Left ventricle myocardium inferior (tissue), 1 donor: ENCODE measurements around the gene AUTS2. TPM values are rescaled to one million over a fixed set of nuclear protein-coding genes. Genes with fewer than 3 reads are reported as not detected.
A peak's percentile ranks its signal among the peaks of the same experiment; 100 is the strongest.

Experiments used
- DNase-seq: peaks from one replicate; pipeline ENCODE4 v3.0.0-alpha.2; 2020
- H3K27ac ChIP-seq: fragments of 200-600 bp; replicated peaks from 2 replicates; pipeline ENCODE4 v1.8.0; 2021
- H3K27me3 ChIP-seq: fragments of 200-600 bp; 2 replicates; pipeline ENCODE4 v1.8.0; 2021; ENCODE audit warnings: low read depth
- H3K36me3 ChIP-seq: fragments of 200-600 bp; 2 replicates; pipeline ENCODE4 v1.8.0; 2021
- H3K4me1 ChIP-seq: fragments of 200-600 bp; 2 replicates; pipeline ENCODE4 v1.8.0; 2021
- H3K4me3 ChIP-seq: fragments of 200-600 bp; 2 replicates; pipeline ENCODE4 v1.8.0; 2021; ENCODE audit warnings: mild to moderate bottlenecking, moderate library complexity
- H3K9me3 ChIP-seq: fragments of 200-600 bp; replicated peaks from 2 replicates; pipeline ENCODE4 v1.8.0; 2021
- intact Hi-C: fragments of 100-400 bp; cut with micrococcal nuclease; formaldehyde crosslinking; loops from one replicate; pipeline ENCODE4 v1.11.0; 2022
- total RNA-seq: library from RNA; stranded (reverse); fragmentation: NEBNext Ultra II Directional; extraction: Animal tissue kit (Norgen Biotek cat#: 25700); gene quantifications from one replicate; pipeline ENCODE4 v1.2.1, GENCODE V29; 2021
- TF ChIP-seq, protein P1 (sequence below): fragments of 200-600 bp; IDR thresholded peaks from 2 replicates; pipeline ENCODE4 v1.8.0; 2021; ENCODE audit warnings: antibody characterized with exemption, mild to moderate bottlenecking, borderline replicate concordance
- donor health status: DM: no; HTN: yes; CAD: no; lungs with severe emphysema.

The AUTS2 gene
- total RNA-seq, 1 donor from 2014 or later = 10.5 TPM

DNA sequence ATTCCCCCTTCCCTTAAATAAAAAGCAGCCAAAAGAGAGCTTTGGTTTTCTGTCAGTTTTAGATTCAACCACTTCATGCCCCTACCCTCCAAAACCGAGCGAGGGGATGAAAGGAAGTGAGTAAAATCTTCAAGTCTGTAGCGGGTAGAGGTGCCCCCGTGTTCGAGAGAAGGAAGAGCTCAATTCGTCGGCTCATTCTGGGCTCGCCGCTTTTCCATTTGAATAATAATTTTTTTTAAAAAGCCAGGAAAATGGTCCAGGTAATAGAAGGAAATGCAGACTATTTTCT is 1097.5 kb downstream of the AUTS2 start:
- intact Hi-C loops = loop anchor here (5.0 kb wide), 1 partner anchor 653 kb away; no protein-coding TSS in a partner anchor
- H3K9me3 ChIP-seq = no peaks in the 10 kb centered on the region
- no peaks in the 10 kb centered on the region for H3K27me3 ChIP-seq

DNA sequence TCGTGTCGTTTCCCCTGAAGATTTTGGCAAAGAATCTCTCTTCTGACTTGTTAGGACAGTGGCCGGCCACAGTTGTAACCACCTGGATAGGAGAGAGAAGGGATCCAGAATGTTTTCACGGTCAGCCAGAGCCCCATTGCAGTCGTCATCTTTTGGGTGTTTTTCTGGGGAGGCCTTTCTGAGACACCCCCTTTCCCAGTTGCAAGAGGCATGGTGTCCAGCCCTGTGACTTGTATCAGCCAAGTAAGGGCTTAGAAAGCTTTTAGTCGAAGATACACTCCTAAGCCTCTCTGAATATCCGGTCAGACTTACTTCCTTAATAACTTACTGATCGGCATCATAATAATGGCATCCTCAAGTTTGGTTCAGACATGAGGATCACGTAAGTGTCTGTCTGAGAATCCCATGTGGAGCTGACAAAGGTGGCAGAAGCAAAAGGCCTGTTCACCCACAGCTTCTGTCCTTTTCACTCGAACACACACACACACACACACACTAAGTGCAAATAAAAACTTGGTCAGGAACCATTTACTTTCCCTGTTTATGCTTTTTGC is 1098.0 kb downstream of the AUTS2 start:
- H3K4me1 ChIP-seq = peaks cover 32% of the 10 kb centered on the region
- H3K9me3 ChIP-seq = no peaks in the 10 kb centered on the region
- no peaks in the 10 kb centered on the region for H3K27me3 ChIP-seq
- H3K36me3 ChIP-seq = no peaks in the 10 kb centered on the region
- DNase-seq = no peak
- no peak overlapping the region for H3K27ac ChIP-seq
- H3K4me3 ChIP-seq = peak overlapping the region; percentile 85
- intact Hi-C loops = loop anchor here (5.0 kb wide), 1 partner anchor 654 kb away; no protein-coding TSS in a partner anchor
- TF ChIP-seq, protein P1, sequence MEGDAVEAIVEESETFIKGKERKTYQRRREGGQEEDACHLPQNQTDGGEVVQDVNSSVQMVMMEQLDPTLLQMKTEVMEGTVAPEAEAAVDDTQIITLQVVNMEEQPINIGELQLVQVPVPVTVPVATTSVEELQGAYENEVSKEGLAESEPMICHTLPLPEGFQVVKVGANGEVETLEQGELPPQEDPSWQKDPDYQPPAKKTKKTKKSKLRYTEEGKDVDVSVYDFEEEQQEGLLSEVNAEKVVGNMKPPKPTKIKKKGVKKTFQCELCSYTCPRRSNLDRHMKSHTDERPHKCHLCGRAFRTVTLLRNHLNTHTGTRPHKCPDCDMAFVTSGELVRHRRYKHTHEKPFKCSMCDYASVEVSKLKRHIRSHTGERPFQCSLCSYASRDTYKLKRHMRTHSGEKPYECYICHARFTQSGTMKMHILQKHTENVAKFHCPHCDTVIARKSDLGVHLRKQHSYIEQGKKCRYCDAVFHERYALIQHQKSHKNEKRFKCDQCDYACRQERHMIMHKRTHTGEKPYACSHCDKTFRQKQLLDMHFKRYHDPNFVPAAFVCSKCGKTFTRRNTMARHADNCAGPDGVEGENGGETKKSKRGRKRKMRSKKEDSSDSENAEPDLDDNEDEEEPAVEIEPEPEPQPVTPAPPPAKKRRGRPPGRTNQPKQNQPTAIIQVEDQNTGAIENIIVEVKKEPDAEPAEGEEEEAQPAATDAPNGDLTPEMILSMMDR = no peak

More for the DNA sequence above, 1097.5 kb downstream of the AUTS2 start:
- H3K36me3 ChIP-seq = no peaks in the 10 kb centered on the region
- no peak for DNase-seq
- TF ChIP-seq, protein P1 = no peak
- peak overlapping the region; percentile 85 for H3K4me3 ChIP-seq
- H3K4me1 ChIP-seq = peaks cover 32% of the 10 kb centered on the region
- H3K27ac ChIP-seq = no peak overlapping the region

DNA sequence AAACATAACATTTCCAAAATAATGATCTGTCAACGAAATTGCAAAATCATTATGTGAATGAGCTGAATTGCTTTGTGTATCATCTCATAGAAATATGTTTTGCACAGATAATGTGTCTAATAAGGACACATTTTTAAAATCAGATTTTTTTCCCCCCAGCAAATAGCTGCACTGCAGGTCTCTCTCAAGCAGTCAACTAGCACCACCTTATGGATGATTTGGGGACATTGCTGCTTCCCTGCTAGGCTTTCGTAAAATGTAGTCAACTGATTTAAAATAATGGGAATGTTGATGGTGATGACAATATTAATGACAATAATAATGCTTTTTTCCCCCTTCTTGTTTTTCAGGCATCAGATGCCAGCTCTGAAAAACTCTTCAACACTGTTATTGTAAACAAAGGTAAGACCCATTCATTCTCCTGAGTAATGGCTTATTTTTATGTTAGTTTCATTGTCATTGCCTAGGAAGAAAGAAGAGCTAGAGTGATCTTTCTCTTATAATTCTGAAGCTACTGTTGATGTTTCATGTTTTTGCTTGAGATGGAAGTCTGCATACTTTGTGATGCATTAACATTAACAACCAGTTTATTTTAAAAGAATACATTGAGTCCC is 1100.1 kb downstream of the AUTS2 start:
- Histone ChIP-seq H3K4me3 (no peak overlapping the region), H3K9me3 (no peaks in the 10 kb centered on the region), H3K4me1 (peaks cover 30% of the 10 kb centered on the region), H3K36me3 (no peaks in the 10 kb centered on the region), H3K27ac (no peak overlapping the region), H3K27me3 (no peaks in the 10 kb centered on the region)
- no peak for DNase-seq
- TF ChIP-seq, protein P1 = peak; percentile 94
- intact Hi-C loops = loop anchor here (5.0 kb wide), 1 partner anchor 656 kb away; no protein-coding TSS in a partner anchor

DNA sequence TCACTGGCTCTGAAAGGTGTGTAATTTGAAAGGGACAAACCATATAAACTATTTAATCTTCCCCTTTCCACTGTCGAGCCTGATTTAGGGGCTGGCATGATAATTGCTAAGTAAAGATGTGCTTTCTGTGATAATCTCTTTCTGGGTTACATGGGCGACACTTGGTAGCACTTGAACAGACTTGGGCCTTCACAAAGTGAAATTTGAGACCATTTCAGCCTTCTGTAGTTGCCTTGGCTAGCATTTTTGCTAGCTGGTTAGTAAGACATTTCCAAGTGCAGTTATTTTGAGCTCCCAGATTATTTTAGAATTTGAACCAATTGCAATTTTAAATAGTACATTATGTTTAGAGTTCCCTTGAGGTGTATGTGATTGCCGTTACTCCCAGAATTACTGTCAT is 1101.0 kb downstream of the AUTS2 start:
- Histone ChIP-seq H3K27me3 (no peaks in the 10 kb centered on the region), H3K27ac (no peak overlapping the region), H3K4me1 (peaks cover 28% of the 10 kb centered on the region), H3K36me3 (no peaks in the 10 kb centered on the region), H3K9me3 (no peaks in the 10 kb centered on the region), H3K4me3 (no peak overlapping the region)
- no peak for DNase-seq
- intact Hi-C loops = loop anchor here (5.0 kb wide), 1 partner anchor 657 kb away; no protein-coding TSS in a partner anchor
- TF ChIP-seq, protein P1 = no peak

DNA sequence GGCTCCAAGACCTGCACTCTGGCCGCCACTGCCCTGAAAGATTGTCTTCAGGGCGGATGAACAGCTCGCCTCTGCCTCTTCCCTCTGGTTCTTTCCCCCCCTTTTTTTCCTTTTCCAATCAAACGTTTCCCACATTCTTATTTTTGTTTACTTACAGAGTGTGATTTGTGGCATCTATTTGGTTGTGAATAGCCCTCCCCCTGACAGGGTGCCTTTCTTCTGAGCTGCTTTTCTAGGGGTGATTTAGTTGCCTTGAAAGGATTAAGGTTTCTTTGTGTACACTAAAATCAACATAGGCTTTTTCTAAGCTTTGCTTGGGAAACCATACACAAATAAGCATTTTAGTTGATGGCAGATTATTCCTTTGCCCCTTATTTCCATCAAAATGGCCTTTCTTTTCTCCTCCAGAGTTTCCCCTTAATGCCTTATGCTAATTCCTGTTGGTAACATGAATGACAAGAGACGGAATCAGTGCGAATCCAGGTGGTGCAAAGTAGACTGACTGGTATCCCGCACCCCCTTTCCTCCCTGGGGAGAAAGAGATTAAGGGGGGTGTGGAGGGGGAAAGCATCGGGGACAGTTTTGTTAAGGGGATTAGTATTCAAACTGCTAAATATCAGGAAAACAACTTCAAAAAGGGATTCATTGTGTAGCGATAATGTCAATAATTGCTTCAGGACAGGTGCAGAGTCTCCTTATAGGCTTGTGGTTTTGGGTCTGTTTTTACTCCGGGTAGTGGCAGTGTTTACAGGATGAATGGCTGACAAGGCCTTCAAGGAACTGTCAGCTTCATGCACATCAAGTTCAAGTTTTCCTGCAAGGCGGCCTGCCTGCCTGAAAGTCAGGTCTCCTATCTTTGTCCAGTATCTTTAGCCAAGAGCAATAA is 1102.0 kb downstream of the AUTS2 start:
- TF ChIP-seq, protein P1 = no peak
- H3K27ac ChIP-seq = no peak overlapping the region
- no peaks in the 10 kb centered on the region for H3K27me3 ChIP-seq
- no peaks in the 10 kb centered on the region for H3K9me3 ChIP-seq
- no peak for DNase-seq
- H3K4me3 ChIP-seq = no peak overlapping the region
- H3K36me3 ChIP-seq = no peaks in the 10 kb centered on the region
- peaks cover 22% of the 10 kb centered on the region for H3K4me1 ChIP-seq
- intact Hi-C loops = no loop called here
